ENCODE data around the gene G0S2.

The G0S2 gene

DNA sequence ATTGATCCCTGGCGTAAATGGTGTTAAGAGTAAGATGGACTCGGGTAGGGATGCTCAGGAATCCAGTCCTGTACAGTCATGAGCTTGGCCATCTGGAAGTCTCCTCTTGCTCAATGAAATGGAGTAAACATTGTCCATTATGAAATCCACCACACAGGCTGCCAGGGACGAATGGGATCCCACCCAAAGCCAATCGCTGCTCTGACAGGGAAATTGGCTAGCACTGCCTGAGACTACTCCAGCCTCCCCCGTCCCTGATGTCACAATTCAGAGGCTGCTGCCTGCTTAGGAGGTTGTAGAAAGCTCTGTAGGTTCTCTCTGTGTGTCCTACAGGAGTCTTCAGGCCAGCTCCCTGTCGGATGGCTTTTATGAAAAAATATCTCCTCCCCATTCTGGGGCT is 29.4 kb downstream of the G0S2 start, which contains the start of gene HSD11B1:
Gene HSD11B1, plus strand, starts transcription at position 263 of the 400 bp plus-strand sequence. Its CDS starts 97 bp downstream, at position 360.
- DNase-seq (ENCODE audit: low spot score): no peak

DNA sequence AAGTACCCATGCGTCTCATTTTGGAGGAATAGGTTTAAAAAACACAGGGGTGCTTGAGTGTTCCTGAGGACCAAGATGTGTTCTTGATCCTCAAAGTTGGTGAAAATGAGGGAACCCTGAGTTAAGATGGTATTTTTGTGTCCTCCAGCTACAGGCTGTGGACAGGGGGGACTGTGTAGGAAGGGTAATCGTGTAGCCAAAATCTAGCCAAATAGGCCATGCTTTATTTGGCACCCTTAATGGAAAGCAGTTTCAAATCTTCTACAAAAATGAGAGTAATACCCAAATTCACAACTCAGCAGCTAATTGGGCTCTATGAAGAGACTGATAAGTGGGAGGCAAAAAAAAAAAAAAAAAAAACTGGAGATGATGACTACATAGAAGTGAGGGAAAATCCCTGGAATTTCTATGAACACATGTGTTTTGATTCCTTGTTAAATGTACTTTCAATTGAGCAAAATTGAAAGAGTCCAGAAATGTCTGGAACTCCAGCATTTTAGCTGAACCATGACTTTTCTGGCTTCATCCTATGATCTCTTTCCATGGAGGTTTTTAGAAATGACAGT is 29.9 kb downstream of the G0S2 start:
- Histone ChIP-seq H3K9me3 (ENCODE audit: severe bottlenecking) (no peaks in the 10 kb centered on the region), H3K4me1 (ENCODE audit: insufficient read depth, poor library complexity, severe bottlenecking) (no peaks in the 10 kb centered on the region), H3K4me3 (ENCODE audit: severe bottlenecking) (no peak overlapping the region), H3K27ac (ENCODE audit: poor library complexity, severe bottlenecking) (no peak overlapping the region), H3K27me3 (ENCODE audit: insufficient read depth, poor library complexity, severe bottlenecking) (no peaks in the 10 kb centered on the region), H3K36me3 (ENCODE audit: low read depth) (no peaks in the 10 kb centered on the region)
- ATAC-seq (ENCODE audit: low read depth) (no peak), DNase-seq (ENCODE audit: low spot score) (no peak)
- TF ChIP-seq, protein P1, sequence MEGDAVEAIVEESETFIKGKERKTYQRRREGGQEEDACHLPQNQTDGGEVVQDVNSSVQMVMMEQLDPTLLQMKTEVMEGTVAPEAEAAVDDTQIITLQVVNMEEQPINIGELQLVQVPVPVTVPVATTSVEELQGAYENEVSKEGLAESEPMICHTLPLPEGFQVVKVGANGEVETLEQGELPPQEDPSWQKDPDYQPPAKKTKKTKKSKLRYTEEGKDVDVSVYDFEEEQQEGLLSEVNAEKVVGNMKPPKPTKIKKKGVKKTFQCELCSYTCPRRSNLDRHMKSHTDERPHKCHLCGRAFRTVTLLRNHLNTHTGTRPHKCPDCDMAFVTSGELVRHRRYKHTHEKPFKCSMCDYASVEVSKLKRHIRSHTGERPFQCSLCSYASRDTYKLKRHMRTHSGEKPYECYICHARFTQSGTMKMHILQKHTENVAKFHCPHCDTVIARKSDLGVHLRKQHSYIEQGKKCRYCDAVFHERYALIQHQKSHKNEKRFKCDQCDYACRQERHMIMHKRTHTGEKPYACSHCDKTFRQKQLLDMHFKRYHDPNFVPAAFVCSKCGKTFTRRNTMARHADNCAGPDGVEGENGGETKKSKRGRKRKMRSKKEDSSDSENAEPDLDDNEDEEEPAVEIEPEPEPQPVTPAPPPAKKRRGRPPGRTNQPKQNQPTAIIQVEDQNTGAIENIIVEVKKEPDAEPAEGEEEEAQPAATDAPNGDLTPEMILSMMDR (IDR thresholded peaks at IDR 0.05; ENCODE audit: poor library complexity, severe bottlenecking): no peak

More for the DNA sequence above, 29.4 kb downstream of the G0S2 start, which contains the start of gene HSD11B1:
- Histone ChIP-seq H3K36me3 (ENCODE audit: low read depth) (no peaks in the 10 kb centered on the region), H3K4me1 (ENCODE audit: insufficient read depth, poor library complexity, severe bottlenecking) (no peaks in the 10 kb centered on the region), H3K27ac (ENCODE audit: poor library complexity, severe bottlenecking) (no peak within 1 kb of the TSS), H3K27me3 (ENCODE audit: insufficient read depth, poor library complexity, severe bottlenecking) (no peaks in the 10 kb centered on the region), H3K9me3 (ENCODE audit: severe bottlenecking) (no peaks in the 10 kb centered on the region), H3K4me3 (ENCODE audit: severe bottlenecking) (no peak within 1 kb of the TSS)
- ATAC-seq (ENCODE audit: low read depth): no peak
- TF ChIP-seq, protein P1 (IDR thresholded peaks at IDR 0.05; ENCODE audit: poor library complexity, severe bottlenecking): no peak

DNA sequence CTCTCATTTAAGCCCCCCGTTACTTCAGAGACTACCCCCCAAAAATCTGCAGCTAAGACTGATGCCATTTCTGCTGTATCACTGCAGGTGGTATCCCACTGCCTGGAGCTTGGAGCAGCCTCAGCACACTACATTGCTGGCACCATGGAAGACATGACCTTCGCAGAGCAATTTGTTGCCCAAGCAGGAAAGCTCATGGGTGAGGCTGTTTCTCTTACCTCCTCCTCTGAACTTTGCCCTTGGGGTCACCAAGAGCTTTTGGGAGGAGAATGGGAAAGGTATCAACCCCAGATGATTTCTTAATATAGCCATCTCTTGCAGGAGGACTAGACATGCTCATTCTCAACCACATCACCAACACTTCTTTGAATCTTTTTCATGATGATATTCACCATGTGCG is 31.4 kb downstream of the G0S2 start:
- ATAC-seq (ENCODE audit: low read depth) (no peak), DNase-seq (ENCODE audit: low spot score) (no peak)
- no peaks in the 10 kb centered on the region for H3K9me3 ChIP-seq (ENCODE audit: severe bottlenecking)
- no peak overlapping the region for H3K27ac ChIP-seq (ENCODE audit: poor library complexity, severe bottlenecking)
- H3K4me3 ChIP-seq (ENCODE audit: severe bottlenecking): no peak overlapping the region
- H3K27me3 ChIP-seq (ENCODE audit: insufficient read depth, poor library complexity, severe bottlenecking): no peaks in the 10 kb centered on the region
- H3K36me3 ChIP-seq (ENCODE audit: low read depth): no peaks in the 10 kb centered on the region
- no peaks in the 10 kb centered on the region for H3K4me1 ChIP-seq (ENCODE audit: insufficient read depth, poor library complexity, severe bottlenecking)
- TF ChIP-seq, protein P1 (IDR thresholded peaks at IDR 0.05; ENCODE audit: poor library complexity, severe bottlenecking): no peak

DNA sequence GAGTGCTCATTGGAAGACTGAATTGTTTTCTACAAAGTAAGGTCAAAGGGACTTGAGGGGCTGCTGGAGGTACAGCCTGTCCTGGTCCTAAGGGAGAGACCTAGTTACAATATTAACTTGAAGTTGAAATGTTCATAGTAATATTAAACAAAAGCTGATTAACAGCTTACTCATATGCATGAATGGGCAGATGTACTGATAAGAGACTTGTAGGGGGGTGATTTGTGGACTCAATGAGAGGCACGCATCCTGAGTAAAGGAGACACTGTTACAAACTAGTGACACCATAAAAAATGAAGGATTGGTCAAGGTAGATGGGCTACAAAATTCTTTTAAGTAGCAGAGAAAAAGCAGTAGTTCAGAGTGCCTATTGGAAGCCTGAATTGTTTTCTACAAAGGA is 32.1 kb downstream of the G0S2 start:
- Histone ChIP-seq H3K4me1 (ENCODE audit: insufficient read depth, poor library complexity, severe bottlenecking) (no peaks in the 10 kb centered on the region), H3K27ac (ENCODE audit: poor library complexity, severe bottlenecking) (no peak overlapping the region), H3K4me3 (ENCODE audit: severe bottlenecking) (no peak overlapping the region), H3K9me3 (ENCODE audit: severe bottlenecking) (no peaks in the 10 kb centered on the region), H3K36me3 (ENCODE audit: low read depth) (no peaks in the 10 kb centered on the region), H3K27me3 (ENCODE audit: insufficient read depth, poor library complexity, severe bottlenecking) (no peaks in the 10 kb centered on the region)
- TF ChIP-seq, protein P1 (IDR thresholded peaks at IDR 0.05; ENCODE audit: poor library complexity, severe bottlenecking): no peak
- ATAC-seq (ENCODE audit: low read depth) (peak; percentile 35; the same call in 1 of the 3 replicates), DNase-seq (ENCODE audit: low spot score) (no peak)

DNA sequence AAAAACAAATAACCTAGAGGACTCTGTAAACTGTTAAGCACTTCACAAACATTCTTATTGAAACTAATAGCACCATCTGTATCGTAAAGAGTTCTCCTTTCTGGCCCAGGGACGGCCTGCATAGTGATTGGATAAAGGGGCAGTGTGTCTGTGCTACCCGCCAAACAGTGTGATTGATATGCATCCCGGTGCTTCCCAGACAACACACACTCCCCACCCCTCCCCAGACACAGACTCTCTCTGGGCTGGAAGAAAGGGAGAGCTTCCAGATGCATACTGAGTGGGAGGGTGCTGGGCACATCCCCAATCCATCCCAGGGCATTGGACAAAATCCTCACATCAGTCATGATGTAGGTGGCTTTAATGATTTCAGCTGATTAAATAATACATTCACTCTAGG is 33.1 kb downstream of the G0S2 start:
- ATAC-seq (ENCODE audit: low read depth) (no peak), DNase-seq (ENCODE audit: low spot score) (no peak)
- Histone ChIP-seq H3K27ac (ENCODE audit: poor library complexity, severe bottlenecking) (no peak overlapping the region), H3K9me3 (ENCODE audit: severe bottlenecking) (no peaks in the 10 kb centered on the region), H3K4me1 (ENCODE audit: insufficient read depth, poor library complexity, severe bottlenecking) (no peaks in the 10 kb centered on the region), H3K36me3 (ENCODE audit: low read depth) (no peaks in the 10 kb centered on the region), H3K4me3 (ENCODE audit: severe bottlenecking) (no peak overlapping the region), H3K27me3 (ENCODE audit: insufficient read depth, poor library complexity, severe bottlenecking) (no peaks in the 10 kb centered on the region)
- TF ChIP-seq, protein P1 (IDR thresholded peaks at IDR 0.05; ENCODE audit: poor library complexity, severe bottlenecking): no peak

Data from RWPE2 (cell line).